Activated CD8-positive, alpha-beta T cell treated with anti-CD3 and anti-CD28 coated beads, Interleukin-2, amount 10 ng/mL, durations not matched to agents 7 days and 5 days (primary cell): Measurements from ENCODE around the gene GH2. TPM values are rescaled to one million over a fixed set of nuclear protein-coding genes. Genes with fewer than 3 reads are reported as not detected.
"Not testable (repeated sequence)": the region's sequence is repeated elsewhere in the genome, so short reads cannot be mapped to it uniquely, and the experiment has no call there.

Experiments used
- ATAC-seq: fragments of 150-1000 bp; cut with Tn5 transposase; one replicate; pipeline ENCODE4 v1.10.0; 2021; ENCODE audit warnings: moderate library complexity
- CTCF ChIA-PET: fragments of 350-600 bp; sonication (Branson Sonifier 250); formaldehyde crosslinking; loops from one replicate; lab custom pipeline; 2021; ENCODE audit warnings: antibody characterized with exemption; lab: Charles Lee
- POLR2A ChIA-PET: fragments of 350-600 bp; sonication (Branson Sonifier 250); formaldehyde crosslinking; loops from one replicate; lab custom pipeline; 2021; ENCODE audit warnings: antibody characterized with exemption; lab: Charles Lee
- DNase-seq: peaks from one replicate; pipeline ENCODE4 v3.0.0-alpha.2; 2020
- H3K27ac Mint-ChIP-seq: one replicate; pipeline ENCODE4 v1.8.0; 2021; ENCODE audit warnings: mild to moderate bottlenecking, mixed read lengths
- H3K27me3 Mint-ChIP-seq: one replicate; pipeline ENCODE4 v1.8.0; 2021; ENCODE audit warnings: low read depth, mixed read lengths
- H3K36me3 Mint-ChIP-seq: one replicate; pipeline ENCODE4 v1.8.0; 2021; ENCODE audit warnings: low read depth, mixed read lengths
- H3K4me1 Mint-ChIP-seq: one replicate; pipeline ENCODE4 v1.8.0; 2021; ENCODE audit warnings: low read depth, mixed read lengths
- H3K4me3 Mint-ChIP-seq: one replicate; pipeline ENCODE4 v1.8.0; 2021; ENCODE audit warnings: mild to moderate bottlenecking, mixed read lengths
- H3K9me3 Mint-ChIP-seq: one replicate; pipeline ENCODE4 v1.8.0; 2022; ENCODE audit warnings: mixed read lengths; ENCODE audit not compliant: insufficient read depth
- total RNA-seq, 2 experiments: library from RNA; stranded (reverse); gene quantifications; one replicate each; pipeline ENCODE4 v1.2.3, GENCODE V29; 2021

GH2 gene
- total RNA-seq, 2 experiments from 2014 or later: not detected

GRCh38 chr17:63910096-63910495 lies 28.4 kb upstream of the GH2 start:
- ATAC-seq: no peak
- POLR2A ChIA-PET: no interaction called here

GRCh38 chr17:63909586-63909985 lies 27.8 kb upstream of the GH2 start:
- H3K36me3 Mint-ChIP-seq, H3K9me3 Mint-ChIP-seq, H3K4me1 Mint-ChIP-seq, POLR2A ChIA-PET, H3K27ac Mint-ChIP-seq, ATAC-seq, DNase-seq, H3K4me3 Mint-ChIP-seq: not testable (repeated sequence)
- CTCF ChIA-PET: interaction anchor here (3.7 kb wide), 1 partner anchor 119 kb away, joined by 30 read pairs; no protein-coding TSS in a partner anchor
- H3K27me3 Mint-ChIP-seq: peaks cover 14% of the 10 kb centered on the region

More at GRCh38 chr17:63910096-63910495, 28.4 kb upstream of the GH2 start:
- Mint-ChIP-seq H3K36me3 (no peaks in the 10 kb centered on the region), H3K27me3 (peaks cover 14% of the 10 kb centered on the region), H3K9me3 (no peaks in the 10 kb centered on the region), H3K27ac (no peak overlapping the region), H3K4me3 (no peak overlapping the region), H3K4me1 (no peaks in the 10 kb centered on the region)
- CTCF ChIA-PET: interaction anchor here (0.6 to 4.3 kb wide), 9 partner anchors 9 to 222 kb away, joined by 3 to 48 read pairs (median 5); partner anchors contain the start of genes ERN1, GH1 and ICAM2
- no peak for DNase-seq

GRCh38 chr17:63907161-63907778 lies 25.5 kb upstream of the GH2 start:
- H3K27me3 Mint-ChIP-seq: peaks cover 24% of the 10 kb centered on the region
- H3K36me3 Mint-ChIP-seq, POLR2A ChIA-PET, H3K27ac Mint-ChIP-seq, H3K4me1 Mint-ChIP-seq, H3K9me3 Mint-ChIP-seq, H3K4me3 Mint-ChIP-seq: not testable (repeated sequence)
- DNase-seq: peak; percentile 44
- CTCF ChIA-PET: interaction anchor here (1.1 to 2.9 kb wide), 6 partner anchors 12 to 120 kb away, joined by 3 to 11 read pairs (median 5); partner anchors contain the start of gene GH1
- ATAC-seq: peak; percentile 61

- DNase-seq, POLR2A ChIA-PET, H3K4me3 Mint-ChIP-seq, H3K9me3 Mint-ChIP-seq, H3K4me1 Mint-ChIP-seq, H3K36me3 Mint-ChIP-seq, H3K27ac Mint-ChIP-seq, ATAC-seq: not testable (repeated sequence)
- CTCF ChIA-PET: interaction anchor here (0.7 to 4.0 kb wide), 9 partner anchors 10 to 229 kb away, joined by 3 to 31 read pairs (median 8); partner anchors contain the start of genes CD79B and GH1
- H3K27me3 Mint-ChIP-seq: peaks cover 35% of the 10 kb centered on the region
Observed at GRCh38 chr17:63904796-63905195, 23.1 kb upstream of the GH2 start.

GRCh38 chr17:63903787-63904201 lies 22.1 kb upstream of the GH2 start:
- H3K27ac Mint-ChIP-seq, H3K9me3 Mint-ChIP-seq, H3K4me1 Mint-ChIP-seq, POLR2A ChIA-PET, H3K36me3 Mint-ChIP-seq, H3K4me3 Mint-ChIP-seq: not testable (repeated sequence)
- DNase-seq (peak; percentile 64), ATAC-seq (peak; percentile 76)
- peaks cover 33% of the 10 kb centered on the region for H3K27me3 Mint-ChIP-seq
- CTCF ChIA-PET: interaction anchor here (0.7 to 4.0 kb wide), 17 partner anchors 8 to 296 kb away, joined by 3 to 31 read pairs (median 8); partner anchors contain the start of genes CD79B, CSHL1 and GH1

GRCh38 chr17:63901971-63902370 lies 20.2 kb upstream of the GH2 start:
- H3K36me3 Mint-ChIP-seq, H3K4me1 Mint-ChIP-seq, H3K4me3 Mint-ChIP-seq, DNase-seq, ATAC-seq, H3K9me3 Mint-ChIP-seq, H3K27ac Mint-ChIP-seq: not testable (repeated sequence)
- H3K27me3 Mint-ChIP-seq: peaks cover 24% of the 10 kb centered on the region
- POLR2A ChIA-PET: interaction anchor here (0.6 kb wide), 1 partner anchor 327 kb away, joined by 3 read pairs; no protein-coding TSS in a partner anchor
- CTCF ChIA-PET: interaction anchor here (0.6 to 4.0 kb wide), 16 partner anchors 10 to 517 kb away, joined by 3 to 31 read pairs (median 6); partner anchors contain the start of genes CSHL1 and GH1

GRCh38 chr17:63898899-63899798 lies 17.4 kb upstream of the GH2 start:
- H3K27me3 Mint-ChIP-seq: peaks cover 22% of the 10 kb centered on the region
- H3K4me3 Mint-ChIP-seq, H3K4me1 Mint-ChIP-seq, H3K27ac Mint-ChIP-seq, DNase-seq, H3K36me3 Mint-ChIP-seq, ATAC-seq, H3K9me3 Mint-ChIP-seq: not testable (repeated sequence)
- CTCF ChIA-PET: interaction anchor here (1.3 to 2.7 kb wide), 4 partner anchors 10 to 130 kb away, joined by 3 to 13 read pairs (median 3); no protein-coding TSS in a partner anchor
- POLR2A ChIA-PET: interaction anchor here (0.6 kb wide), 1 partner anchor 467 kb away, joined by 3 read pairs; no protein-coding TSS in a partner anchor

- ATAC-seq, H3K36me3 Mint-ChIP-seq, H3K4me1 Mint-ChIP-seq, H3K4me3 Mint-ChIP-seq, POLR2A ChIA-PET, H3K27ac Mint-ChIP-seq, DNase-seq, H3K9me3 Mint-ChIP-seq: not testable (repeated sequence)
- CTCF ChIA-PET: interaction anchor here (2.7 kb wide), 1 partner anchor 8 kb away, joined by 13 read pairs; no protein-coding TSS in a partner anchor
- peaks cover 23% of the 10 kb centered on the region for H3K27me3 Mint-ChIP-seq
Observed at GRCh38 chr17:63896524-63897354, 15.0 kb upstream of the GH2 start, which contains the start of gene CSH1. Gene CSH1 (minus strand): TSS chr17:63896574. CDS start chr17:63896511, 63 bp downstream.

- H3K4me3 Mint-ChIP-seq, H3K4me1 Mint-ChIP-seq, DNase-seq, H3K27ac Mint-ChIP-seq, H3K9me3 Mint-ChIP-seq, H3K36me3 Mint-ChIP-seq, CTCF ChIA-PET, ATAC-seq: not testable (repeated sequence)
- POLR2A ChIA-PET: interaction anchor here (0.7 kb wide), 1 partner anchor 120 kb away, joined by 3 read pairs; no protein-coding TSS in a partner anchor
- peaks cover 14% of the 10 kb centered on the region for H3K27me3 Mint-ChIP-seq
Observed at GRCh38 chr17:63894821-63895220, 13.1 kb upstream of the GH2 start.

GRCh38 chr17:63894021-63894420 lies 12.3 kb upstream of the GH2 start:
- DNase-seq, CTCF ChIA-PET, H3K4me1 Mint-ChIP-seq, H3K4me3 Mint-ChIP-seq, H3K36me3 Mint-ChIP-seq, H3K27ac Mint-ChIP-seq, H3K9me3 Mint-ChIP-seq, ATAC-seq: not testable (repeated sequence)
- peaks cover 15% of the 10 kb centered on the region for H3K27me3 Mint-ChIP-seq
- POLR2A ChIA-PET: interaction anchor here (0.7 kb wide), 1 partner anchor 119 kb away, joined by 3 read pairs; no protein-coding TSS in a partner anchor
